Fibroblast of pulmonary artery (primary cell): ENCODE data around the gene CUL7.

Experiments used
- DNase-seq: peaks from one replicate; pipeline ENCODE4 v3.0.0-alpha.2; 2010; ENCODE audit warnings: low read depth
- H3K4me3 ChIP-seq: replicated peaks from 2 replicates; pipeline ENCODE4 v1.5.1; 2011; ENCODE audit warnings: low read depth, mild to moderate bottlenecking, control low read depth, low read length, moderate library complexity
- TF ChIP-seq, protein P1 (sequence below): IDR thresholded peaks from 2 replicates; pipeline ENCODE4 v1.5.1; 2011; ENCODE audit warnings: mild to moderate bottlenecking, control low read depth, low read length, inconsistent platforms; ENCODE audit errors: missing control alignments

The CUL7 gene

DNA sequence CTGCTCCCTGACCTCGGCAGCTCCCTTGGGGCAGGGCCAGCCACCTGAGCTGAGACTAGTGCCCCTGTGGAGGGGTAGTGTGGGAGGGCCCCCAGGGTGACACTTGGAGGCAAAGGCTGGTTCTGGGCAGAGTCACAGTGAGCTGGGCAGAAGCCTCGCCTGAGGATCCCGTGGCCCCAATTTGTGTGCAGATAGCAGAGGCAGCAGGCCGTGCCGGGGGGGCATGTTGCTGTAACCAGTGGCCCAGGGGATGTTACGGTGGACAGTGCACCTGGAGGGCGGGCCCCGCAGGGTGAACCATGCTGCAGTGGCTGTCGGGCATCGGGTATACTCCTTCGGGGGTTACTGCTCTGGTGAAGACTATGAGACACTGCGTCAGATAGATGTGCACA is 36.7 kb downstream of the CUL7 start:
- DNase-seq: no peak
- H3K4me3 ChIP-seq: no peak overlapping the region

DNA sequence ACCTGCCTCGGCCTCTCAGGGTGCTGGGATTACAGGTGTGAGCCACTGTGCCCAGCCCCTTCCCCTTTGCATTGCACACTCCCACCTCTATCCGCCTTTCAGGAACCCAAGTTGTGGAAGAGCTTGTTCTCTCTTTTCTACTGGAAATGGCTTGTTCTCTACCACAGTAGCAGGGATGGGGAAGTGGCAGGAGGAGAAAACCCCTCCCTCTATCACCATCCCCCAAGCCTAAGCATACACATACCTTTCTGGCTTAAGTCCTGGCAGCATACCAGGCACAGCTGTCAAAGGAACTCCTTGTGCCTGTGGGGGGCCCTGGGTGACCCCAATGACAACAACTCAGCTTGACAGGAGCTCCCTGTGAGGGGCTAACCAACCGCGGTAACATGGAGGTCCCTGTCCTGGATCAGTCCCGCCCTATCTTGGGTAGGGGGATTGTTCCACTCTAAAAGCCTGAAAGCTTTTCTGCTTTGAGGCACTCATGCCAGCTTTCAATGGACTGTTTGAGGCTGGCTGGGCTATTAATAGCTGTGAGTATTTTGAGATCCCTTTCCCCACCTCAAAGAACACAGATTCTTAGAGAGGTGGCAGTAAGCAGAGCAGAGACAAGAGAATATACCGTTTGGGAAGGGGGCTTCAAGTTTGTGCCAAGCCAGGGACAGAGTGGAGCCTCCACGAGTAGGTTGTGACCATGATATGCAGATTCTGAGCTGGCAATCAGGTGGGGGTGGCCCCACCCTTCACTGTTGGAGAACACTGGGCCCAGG is 37.3 kb downstream of the CUL7 start:
- no peak for DNase-seq
- TF ChIP-seq, protein P1, sequence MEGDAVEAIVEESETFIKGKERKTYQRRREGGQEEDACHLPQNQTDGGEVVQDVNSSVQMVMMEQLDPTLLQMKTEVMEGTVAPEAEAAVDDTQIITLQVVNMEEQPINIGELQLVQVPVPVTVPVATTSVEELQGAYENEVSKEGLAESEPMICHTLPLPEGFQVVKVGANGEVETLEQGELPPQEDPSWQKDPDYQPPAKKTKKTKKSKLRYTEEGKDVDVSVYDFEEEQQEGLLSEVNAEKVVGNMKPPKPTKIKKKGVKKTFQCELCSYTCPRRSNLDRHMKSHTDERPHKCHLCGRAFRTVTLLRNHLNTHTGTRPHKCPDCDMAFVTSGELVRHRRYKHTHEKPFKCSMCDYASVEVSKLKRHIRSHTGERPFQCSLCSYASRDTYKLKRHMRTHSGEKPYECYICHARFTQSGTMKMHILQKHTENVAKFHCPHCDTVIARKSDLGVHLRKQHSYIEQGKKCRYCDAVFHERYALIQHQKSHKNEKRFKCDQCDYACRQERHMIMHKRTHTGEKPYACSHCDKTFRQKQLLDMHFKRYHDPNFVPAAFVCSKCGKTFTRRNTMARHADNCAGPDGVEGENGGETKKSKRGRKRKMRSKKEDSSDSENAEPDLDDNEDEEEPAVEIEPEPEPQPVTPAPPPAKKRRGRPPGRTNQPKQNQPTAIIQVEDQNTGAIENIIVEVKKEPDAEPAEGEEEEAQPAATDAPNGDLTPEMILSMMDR: no peak
- H3K4me3 ChIP-seq: no peak overlapping the region

More for the DNA sequence above, 36.7 kb downstream of the CUL7 start:
- TF ChIP-seq, protein P1: no peak

DNA sequence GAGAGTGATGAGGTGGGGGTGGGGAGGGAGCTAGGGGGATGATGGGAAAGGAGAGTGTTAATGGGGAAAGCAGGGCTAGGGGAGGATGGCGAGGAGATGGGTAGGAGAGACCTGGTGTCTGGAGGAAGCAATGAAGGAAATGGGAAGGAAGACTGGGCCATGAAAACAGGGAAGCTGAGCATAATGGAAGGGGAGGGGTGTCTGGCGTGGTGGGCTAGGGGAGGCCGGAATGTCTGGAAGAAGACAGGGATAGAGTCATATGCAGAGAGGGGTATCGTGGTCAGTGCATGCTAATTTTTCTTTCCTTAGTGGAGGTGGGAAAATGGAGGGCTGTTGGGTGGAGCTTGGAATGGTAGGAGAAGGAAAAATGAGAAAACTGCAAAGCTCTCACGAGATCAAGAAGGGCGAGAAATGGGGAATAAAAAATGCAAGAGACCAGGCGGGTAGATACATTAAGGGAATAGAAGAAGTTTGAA is 39.2 kb downstream of the CUL7 start:
- H3K4me3 ChIP-seq: peak overlapping the region; percentile 84
- TF ChIP-seq, protein P1: no peak
- peak; percentile 46 for DNase-seq

DNA sequence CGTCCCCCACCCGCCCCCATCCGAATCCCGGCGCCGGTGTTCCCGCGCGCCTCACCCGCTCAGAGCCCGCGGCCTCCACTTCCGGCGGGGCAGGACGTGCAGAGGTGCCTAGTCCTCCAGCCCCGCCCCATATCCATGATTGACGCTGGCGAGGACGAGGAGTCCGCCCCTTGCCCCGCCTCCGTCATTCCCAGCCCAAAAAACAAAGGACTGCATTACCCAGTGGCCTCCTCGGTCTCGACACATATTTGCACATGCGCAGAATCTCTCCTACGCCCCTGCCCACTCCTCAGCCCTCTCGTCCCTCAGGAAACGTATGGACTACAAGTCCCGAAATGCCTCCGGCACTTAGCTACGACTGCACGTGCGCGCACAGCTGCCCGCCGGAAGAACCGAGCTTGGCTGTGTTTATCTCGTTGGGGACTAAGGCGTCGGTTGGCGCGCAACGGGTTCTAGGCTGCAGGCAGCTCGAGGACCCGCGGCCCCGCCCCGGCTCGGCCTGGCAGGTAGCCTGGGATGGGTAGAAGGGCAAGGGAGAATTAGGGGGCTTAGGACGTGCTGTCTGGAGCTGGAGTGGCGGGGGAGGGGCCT is 39.7 kb downstream of the CUL7 start, which contains the start of the genes KLHDC3 and MEA1:
Gene KLHDC3, plus strand, starts transcription at position 407 of the 591 bp plus-strand sequence. CDS start 2,944 bp downstream, outside the sequence.
Gene MEA1, minus strand, starts transcription at position 104 of the 591 bp plus-strand sequence. CDS start 133 bp downstream, outside the sequence.
- peak within 1 kb of the TSS; percentile 84 for H3K4me3 ChIP-seq
- DNase-seq: peak; percentile 100
- TF ChIP-seq, protein P1: no peak

DNA sequence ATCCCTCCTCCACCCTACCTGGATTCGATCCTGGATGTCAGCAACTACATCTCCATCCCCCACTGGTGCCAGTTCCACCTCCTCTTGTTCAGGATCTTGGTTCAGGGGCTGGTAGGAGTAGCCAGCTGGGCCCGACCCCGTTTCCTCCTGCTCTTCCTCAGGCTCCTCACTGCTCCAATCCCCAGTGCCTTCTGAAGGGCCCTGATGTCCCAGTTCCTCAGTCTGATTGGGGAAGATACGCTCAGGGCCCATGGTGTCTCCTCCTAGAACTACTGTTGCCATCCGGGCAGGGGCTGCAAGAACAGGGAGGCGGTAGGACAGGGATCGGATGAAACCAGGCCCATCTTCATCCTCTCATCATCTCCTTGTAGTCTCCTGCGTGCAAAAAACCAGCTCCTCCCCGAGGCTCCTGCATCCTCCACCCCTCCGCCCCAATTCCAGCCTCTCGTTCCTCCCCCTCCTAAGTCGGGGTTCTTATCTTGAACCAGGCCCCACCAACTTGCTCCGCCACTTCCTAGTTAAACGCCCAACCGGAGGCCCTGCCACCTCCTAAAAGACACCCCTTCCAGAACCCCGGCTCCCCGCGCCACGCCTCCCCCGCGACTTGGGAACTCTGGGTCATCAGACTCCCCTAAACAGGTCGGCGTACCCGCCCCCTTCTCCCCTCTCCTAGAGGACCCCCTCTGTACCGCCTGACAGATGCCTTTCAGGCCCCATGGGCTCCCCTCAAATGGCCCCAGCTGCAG is 40.4 kb downstream of the CUL7 start:
- peak; percentile 23 for DNase-seq
- peak overlapping the region; percentile 84 for H3K4me3 ChIP-seq

DNA sequence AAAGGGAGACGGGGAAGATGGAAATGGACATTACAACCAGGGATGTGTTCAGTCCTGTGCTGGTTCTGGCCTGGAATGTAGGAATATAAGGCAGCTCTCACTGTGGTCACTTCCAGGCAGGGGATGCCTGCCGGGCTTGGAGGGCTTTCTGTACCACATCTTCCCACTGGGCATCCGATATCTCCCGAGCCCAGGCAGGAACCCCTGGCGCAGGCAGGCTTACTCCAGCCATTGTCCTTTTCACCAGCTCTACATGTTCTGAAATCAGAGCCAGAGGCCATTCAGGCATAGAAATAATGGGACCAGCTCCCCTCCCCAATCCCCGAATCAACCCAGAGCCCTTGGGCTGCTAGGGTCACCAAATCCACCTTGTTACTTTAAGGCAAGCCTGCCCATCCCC is 41.3 kb downstream of the CUL7 start:
- no peak for DNase-seq
- TF ChIP-seq, protein P1: no peak
- H3K4me3 ChIP-seq: peak overlapping the region; percentile 84

More for the DNA sequence above, 40.4 kb downstream of the CUL7 start:
- TF ChIP-seq, protein P1: no peak
